Stimulated activated CD8-positive, alpha-beta memory T cell treated with anti-CD3 and anti-CD28 coated beads, Interleukin-12 subunit alpha, Interleukin-12 subunit beta, amount 100 ng/mL, for 4 hours (primary cell): ENCODE measurements around the gene NUMA1.

Experiments used
- DNase-seq: peaks from one replicate; pipeline ENCODE4 v3.0.0-alpha.2; 2020; ENCODE audit warnings: low read depth

Gene NUMA1

GRCh38 chr11:72023335-72023734, 57.0 kb downstream of the NUMA1 start:
- DNase-seq: no peak

GRCh38 chr11:72018171-72018570, 62.2 kb downstream of the NUMA1 start:
- no peak for DNase-seq

DNA sequence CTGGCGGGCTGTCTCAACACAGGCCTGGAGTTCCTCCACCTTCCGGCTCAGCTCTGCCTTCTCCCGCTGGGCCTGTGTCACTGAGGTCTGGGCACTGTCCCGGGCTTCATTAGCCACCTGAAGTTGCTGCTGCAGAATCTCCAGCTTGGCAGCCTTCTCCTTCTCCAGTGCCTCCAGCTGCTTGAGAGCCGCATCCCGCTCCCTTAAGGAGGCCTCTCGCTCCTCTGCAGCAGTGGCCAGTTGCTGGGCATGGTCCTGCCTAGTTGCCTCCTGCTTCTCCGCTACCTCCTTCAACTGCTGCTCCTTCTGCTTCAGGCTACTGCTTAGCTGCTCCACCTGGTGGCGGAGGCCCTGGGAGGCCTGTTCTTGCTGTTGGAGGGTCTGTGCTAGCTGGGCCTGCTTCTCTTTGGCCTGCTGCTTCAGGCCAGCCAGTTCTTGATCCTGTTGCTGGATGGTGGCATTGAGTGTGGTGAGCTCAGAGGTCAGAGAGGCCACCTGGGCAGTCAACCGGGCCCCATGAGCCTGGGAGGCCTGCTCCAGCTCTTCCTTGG, 64.8 kb downstream of the NUMA1 start:
- no peak for DNase-seq

DNA sequence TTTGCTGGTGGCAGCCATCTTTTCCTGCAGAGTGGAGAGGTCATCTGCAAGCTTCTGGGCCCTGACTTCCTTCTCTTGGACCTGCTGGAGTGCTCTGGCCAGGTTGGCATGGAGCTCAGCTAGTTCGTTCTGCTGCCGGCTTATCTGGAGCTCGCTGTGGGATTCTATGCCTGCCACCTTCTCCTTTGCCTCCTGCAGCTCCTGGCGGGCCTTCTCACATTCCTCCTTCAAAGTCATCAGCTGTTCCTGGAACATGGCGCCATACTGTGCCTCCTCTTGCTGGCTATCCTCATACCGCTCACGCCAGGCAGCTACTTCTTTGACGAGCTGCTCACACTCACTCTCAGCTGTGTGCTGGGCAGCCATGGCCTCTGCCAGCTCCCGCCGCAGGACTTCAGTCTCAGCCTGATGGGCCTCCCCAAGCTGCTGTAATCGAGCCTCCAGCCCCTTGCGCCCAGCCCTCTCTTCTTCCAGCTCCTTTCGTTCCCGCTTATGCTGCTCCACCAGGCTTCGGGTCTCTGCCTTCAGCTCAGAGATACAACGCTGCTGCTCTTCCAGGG, 65.5 kb downstream of the NUMA1 start:
- no peak for DNase-seq

DNA sequence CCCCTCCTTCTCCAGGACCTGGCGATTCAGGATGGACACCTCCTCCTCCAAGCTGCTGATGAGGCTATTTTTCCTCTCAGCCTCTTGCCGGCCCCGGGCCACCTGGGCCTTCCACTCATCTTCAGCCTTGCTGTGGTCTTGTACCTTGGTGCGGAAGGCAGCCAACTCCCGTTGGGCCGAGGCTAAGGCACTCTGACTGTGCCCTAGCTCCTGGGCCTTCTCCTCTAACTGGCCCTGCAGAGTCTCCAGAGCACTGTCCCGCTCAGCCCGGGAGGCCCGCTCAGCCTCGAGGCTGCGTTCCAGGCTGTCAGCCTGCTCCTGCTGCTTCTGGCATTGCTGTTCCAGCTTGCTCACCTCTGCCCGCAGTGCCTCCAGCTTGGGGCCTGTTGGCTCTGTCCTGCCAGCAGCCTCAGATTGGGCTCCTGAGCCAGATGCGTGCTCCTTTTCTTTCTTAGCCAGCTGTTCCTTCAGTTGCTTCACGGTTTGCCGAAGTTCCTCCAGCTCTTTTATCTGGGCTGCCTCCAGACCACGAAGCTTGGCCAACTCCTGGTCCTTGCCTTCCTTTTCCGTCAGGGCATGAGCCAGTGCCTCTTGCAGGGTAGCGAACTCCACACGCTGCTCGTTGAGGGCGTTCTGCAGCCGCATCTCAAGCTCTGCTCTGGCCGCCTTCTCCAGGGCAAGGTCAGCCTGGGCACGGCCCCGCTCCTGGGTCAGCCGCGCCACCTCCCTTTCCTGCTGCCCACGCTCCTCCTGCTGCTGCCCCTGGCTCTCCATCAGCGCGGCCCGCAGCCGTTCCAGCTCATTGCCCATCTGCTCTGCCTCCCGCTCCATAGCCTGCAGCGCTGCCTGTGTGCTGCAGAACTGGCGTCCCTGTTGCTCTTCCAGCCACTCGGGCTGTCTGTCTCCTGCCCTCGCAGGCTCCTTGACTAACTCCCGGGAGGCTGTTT, 66.3 kb downstream of the NUMA1 start:
- DNase-seq: no peak

DNA sequence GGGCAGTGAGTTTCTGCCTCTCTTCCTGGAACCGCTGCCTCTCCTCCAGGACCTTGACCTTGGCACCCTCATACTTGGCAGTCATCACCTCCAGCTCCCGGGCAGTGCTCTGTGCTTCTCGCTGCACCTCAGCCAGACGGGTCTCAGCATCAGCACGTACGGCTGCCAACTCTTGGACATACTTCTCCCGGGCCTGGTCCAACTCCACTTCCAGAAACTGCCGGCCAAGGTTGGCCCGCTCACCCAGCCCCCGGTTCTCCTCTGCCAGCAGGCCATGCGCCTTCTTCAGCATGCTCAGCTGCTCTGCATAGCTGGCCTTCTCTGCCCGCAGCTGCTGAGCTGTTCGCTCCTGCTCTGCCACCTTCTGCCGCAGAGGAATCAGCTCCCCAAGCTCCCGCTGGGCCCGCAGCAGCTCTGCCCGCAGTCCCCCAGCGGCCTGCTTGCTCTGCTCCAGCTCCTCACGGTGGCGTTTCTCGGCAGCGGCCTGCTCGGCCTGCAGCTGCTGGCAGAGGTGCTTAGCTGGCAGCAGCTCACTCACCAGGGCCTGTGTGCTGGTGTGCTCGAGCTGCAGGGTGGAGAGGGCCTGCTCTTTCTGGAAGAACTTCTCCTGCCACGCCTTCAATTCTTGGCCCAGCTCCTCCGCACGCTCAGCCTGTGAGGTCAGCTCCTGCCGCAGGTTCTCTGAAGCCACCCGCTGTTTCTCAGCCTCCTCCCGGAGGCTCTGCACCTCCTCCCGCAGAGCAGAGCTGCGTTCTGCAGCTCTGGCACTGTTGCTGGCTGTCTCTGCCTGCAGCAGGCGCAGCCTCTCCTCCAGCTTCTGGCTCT, 67.2 kb downstream of the NUMA1 start:
- no peak for DNase-seq

- DNase-seq: no peak
These were observed 68.2 kb downstream of the NUMA1 start for GRCh38 chr11:72012091-72012630.

DNA sequence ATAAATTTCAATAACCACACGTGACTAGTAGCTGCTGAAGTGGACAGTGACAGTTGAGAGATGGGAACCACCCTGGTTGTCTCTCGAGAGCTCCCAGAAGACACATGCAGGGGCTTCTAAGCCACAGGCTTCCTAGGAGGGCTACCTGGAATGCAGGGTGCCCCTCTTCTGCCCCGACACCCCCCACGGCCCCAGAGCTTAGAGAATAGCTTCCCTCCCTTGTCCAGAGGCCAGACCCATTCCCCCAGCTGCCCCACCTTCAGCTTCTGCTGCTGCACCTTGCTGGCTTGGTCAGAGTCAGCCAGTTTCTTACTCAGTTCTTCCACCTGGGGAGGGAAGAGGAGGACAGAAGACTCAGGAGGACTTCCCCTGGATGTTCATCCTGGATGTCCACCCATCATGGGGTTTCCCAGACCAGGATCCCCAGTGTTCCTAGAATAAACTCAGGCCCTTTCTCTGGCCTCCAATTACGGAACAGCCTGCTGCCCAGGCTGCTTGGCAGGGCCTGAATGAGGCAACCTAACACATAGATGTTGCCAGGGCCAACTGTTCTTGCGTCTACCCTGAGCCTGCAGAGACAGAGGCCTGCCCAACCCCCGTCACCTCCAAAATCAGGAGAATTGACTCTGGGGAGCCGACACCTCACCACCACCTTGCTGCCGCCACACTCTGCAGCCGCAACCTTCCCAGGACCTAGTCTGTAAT, 69.7 kb downstream of the NUMA1 start:
- no peak for DNase-seq

DNA sequence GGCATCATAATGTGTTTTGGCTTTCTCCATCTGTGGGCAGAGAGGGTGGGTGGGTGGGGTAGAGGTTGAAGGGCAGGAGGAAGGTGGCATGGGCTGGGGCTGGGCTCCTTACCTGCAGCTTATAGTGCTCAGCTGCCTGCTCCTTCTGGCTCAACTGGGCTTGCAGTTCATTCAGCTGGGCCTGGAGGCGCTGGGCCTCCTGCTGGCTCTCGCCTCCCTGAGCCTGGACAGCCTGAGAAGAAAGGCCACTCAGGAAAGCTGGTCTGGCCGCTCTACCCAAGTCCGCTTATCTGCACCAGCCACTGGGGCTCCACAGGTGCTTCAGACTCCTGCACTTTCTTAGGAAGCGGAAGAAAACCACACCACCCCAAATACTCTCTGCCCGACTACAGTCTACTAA, 71.2 kb downstream of the NUMA1 start:
- no peak for DNase-seq

- no peak for DNase-seq
These were observed 71.6 kb downstream of the NUMA1 start for GRCh38 chr11:72008728-72009127.

- no peak for DNase-seq
These were observed 72.8 kb downstream of the NUMA1 start for GRCh38 chr11:72007587-72007986.

DNA sequence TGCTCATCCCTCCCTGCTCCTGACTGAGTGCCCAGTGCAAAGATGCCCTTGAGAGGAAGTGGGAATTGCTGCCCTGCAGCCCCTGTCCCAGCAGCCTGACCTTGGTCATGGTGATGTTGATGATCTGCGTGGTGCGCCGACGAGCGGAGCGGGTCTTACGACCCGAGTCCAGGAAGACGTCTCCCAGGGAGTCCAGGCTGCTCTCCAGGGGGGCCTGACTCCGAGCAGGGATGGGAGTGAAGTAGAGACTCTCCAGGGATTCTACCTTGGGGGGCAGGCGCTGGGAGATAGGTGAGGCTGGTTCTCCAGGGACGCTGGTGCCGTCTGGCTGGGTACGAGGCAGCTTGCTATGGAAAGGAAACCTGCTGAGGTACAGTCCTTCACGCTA, 73.3 kb downstream of the NUMA1 start:
- no peak for DNase-seq

GRCh38 chr11:72006309-72007088, 73.8 kb downstream of the NUMA1 start:
- DNase-seq: no peak

DNA sequence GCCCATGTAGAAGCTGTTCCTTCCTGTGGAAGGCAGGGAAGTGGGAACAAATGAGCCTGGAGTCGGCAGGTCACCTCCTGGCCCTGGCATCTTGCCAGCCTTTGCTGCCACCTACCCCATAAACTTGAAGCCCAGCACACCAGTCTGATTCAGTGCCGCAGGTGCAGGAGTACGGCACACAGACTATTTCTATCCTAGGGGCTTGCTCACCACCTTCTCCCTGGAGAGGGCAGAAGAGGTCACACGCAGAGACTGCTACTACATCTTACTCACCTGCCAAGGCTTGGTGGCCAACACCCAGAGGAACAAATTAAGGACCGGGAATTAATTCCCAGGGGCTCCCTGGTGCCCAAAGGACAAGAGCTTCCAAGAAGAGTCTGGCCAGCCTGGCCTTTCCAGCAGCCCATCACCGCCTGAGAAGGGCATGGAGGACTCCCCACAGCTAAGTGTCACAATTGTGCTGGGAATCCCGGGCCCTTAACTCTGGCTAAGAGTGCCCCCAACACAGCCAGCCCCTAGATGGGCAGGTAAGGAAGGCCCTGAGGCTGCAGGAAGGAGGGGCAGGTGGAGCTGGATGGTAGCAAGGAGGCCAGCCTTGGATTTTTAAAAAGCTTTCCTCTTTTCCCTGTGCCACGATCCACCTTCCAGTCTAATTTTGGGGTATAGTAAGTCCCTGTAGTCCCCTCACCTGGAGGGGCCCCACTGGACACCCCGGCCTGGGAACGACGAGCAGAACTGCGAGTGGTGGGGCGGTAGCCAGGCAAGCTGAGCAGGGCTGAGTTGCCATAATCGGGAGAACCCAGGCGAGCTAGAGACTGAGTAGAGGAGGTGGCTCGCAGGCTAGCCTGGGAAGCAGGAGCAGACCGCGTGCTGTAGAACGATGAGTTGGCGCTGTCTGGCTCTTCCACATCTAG, 74.7 kb downstream of the NUMA1 start:
- no peak for DNase-seq

- no peak for DNase-seq
These were observed 75.6 kb downstream of the NUMA1 start for GRCh38 chr11:72004515-72005346.

- no peak for DNase-seq
These were observed 76.6 kb downstream of the NUMA1 start for GRCh38 chr11:72003776-72004171.

- DNase-seq: no peak
These were observed 77.2 kb downstream of the NUMA1 start for GRCh38 chr11:72002841-72003775.
